CD14-positive monocyte (primary cell): ENCODE data around the gene FOXP1. TPM values are rescaled to one million over a fixed set of nuclear protein-coding genes. Genes with fewer than 3 reads are reported as not detected.

ENCODE experiments used
- DNase-seq, 3 donors: peaks; one replicate each; pipeline ENCODE4 v3.0.0-alpha.2; 2011 to 2022
- H2AFZ ChIP-seq: 2 replicates; pipeline ENCODE4 v1.6.0; 2012; ENCODE audit warnings: mild to moderate bottlenecking, low read depth, low read length, inconsistent platforms; ENCODE audit not compliant: insufficient read depth, poor library complexity, severe bottlenecking
- H3K27ac ChIP-seq, 2 donors: 1 replicate in 1 of 2; 2 replicates in 1 of 2; pipeline ENCODE4 v1.5.1; 2012 to 2013; ENCODE audit warnings: low read length in 2 of 2, control low read depth in 1 of 2, inconsistent platforms in 1 of 2, low read depth in 1 of 2, mild to moderate bottlenecking in 1 of 2
- H3K27me3 ChIP-seq, 2 donors: one replicate each; pipeline versions ENCODE4 v1.6.0 to v1.6.1; 2011 to 2013; ENCODE audit warnings: low read length in 2 of 2; ENCODE audit not compliant: control insufficient read depth in 2 of 2, insufficient read depth in 2 of 2
- H3K36me3 ChIP-seq, 2 donors: replicated peaks in 1 of 2; 1 replicate in 1 of 2; 2 replicates in 1 of 2; pipeline versions ENCODE4 v1.5.1 to v1.6.1; 2012 to 2013; ENCODE audit warnings: low read length in 2 of 2, control low read depth in 1 of 2, inconsistent platforms in 1 of 2, mild to moderate bottlenecking in 1 of 2; ENCODE audit not compliant: insufficient read depth in 2 of 2, control insufficient read depth in 1 of 2
- H3K4me1 ChIP-seq, 2 donors: 1 replicate in 1 of 2; 2 replicates in 1 of 2; pipeline versions ENCODE4 v1.5.1 to v1.6.1; 2012 to 2013; ENCODE audit warnings: low read length in 2 of 2, control low read depth in 1 of 2, inconsistent platforms in 1 of 2, mild to moderate bottlenecking in 1 of 2, moderate library complexity in 1 of 2; ENCODE audit not compliant: insufficient read depth in 2 of 2, control insufficient read depth in 1 of 2
- H3K4me2 ChIP-seq: replicated peaks from 2 replicates; pipeline ENCODE3; 2012; ENCODE audit warnings: low read length, moderate library complexity, mild to moderate bottlenecking; ENCODE audit not compliant: poor library complexity, severe bottlenecking; ENCODE audit errors: extremely low read depth
- H3K4me3 ChIP-seq, 3 experiments: fragments of 200-600 bp in 1 of 3; sonication (generic) in 1 of 3; replicated peaks in 1 of 3; 1 replicate in 2 of 3; 2 replicates in 1 of 3; pipeline ENCODE4 v1.5.1; 2011 to 2013; ENCODE audit warnings: low read length in 3 of 3, mild to moderate bottlenecking in 3 of 3, control low read depth in 2 of 3, low read depth in 2 of 3, inconsistent platforms in 1 of 3, moderate library complexity in 1 of 3
- H3K79me2 ChIP-seq: 2 replicates; pipeline ENCODE4 v1.6.0; 2012; ENCODE audit warnings: mild to moderate bottlenecking, control low read depth, inconsistent platforms, low read length, moderate library complexity; ENCODE audit not compliant: insufficient read depth
- H3K9ac ChIP-seq: 2 replicates; pipeline ENCODE4 v1.6.0; 2017; ENCODE audit warnings: low read length, mild to moderate bottlenecking; ENCODE audit not compliant: insufficient read depth, poor library complexity, severe bottlenecking
- H3K9me3 ChIP-seq, 2 donors: replicated peaks in 1 of 2; 1 replicate in 1 of 2; 2 replicates in 1 of 2; pipeline versions ENCODE4 v1.5.1 to v1.6.1; 2012 to 2013; ENCODE audit warnings: low read length in 2 of 2, control low read depth in 1 of 2; ENCODE audit not compliant: control insufficient read depth in 1 of 2, insufficient read depth in 1 of 2
- H4K20me1 ChIP-seq: 2 replicates; pipeline ENCODE4 v1.6.0; 2012; ENCODE audit warnings: mild to moderate bottlenecking, low read length, control low read depth, moderate library complexity; ENCODE audit not compliant: insufficient read depth
- H3K27ac Mint-ChIP-seq, 7 donors: one replicate each; pipeline ENCODE4 v1.8.0; 2020; ENCODE audit warnings: mild to moderate bottlenecking in 7 of 7, mixed read lengths in 7 of 7, moderate library complexity in 6 of 7, inconsistent platforms in 2 of 7
- H3K27me3 Mint-ChIP-seq, 3 donors: one replicate each; pipeline ENCODE4 v1.8.0; 2021 to 2022; ENCODE audit warnings: low read depth in 3 of 3, mild to moderate bottlenecking in 3 of 3, mixed read lengths in 3 of 3, moderate library complexity in 3 of 3, inconsistent platforms in 1 of 3
- H3K36me3 Mint-ChIP-seq, 2 donors: one replicate each; pipeline ENCODE4 v1.8.0; 2020; ENCODE audit warnings: mixed read lengths in 2 of 2, inconsistent platforms in 1 of 2, mild to moderate bottlenecking in 1 of 2
- H3K4me1 Mint-ChIP-seq: one replicate; pipeline ENCODE4 v1.8.0; 2020; ENCODE audit warnings: mild to moderate bottlenecking, mixed read lengths
- H3K4me3 Mint-ChIP-seq, 2 donors: one replicate each; pipeline ENCODE4 v1.8.0; 2020; ENCODE audit warnings: mild to moderate bottlenecking in 2 of 2, mixed read lengths in 2 of 2, moderate library complexity in 1 of 2
- H3K9me3 Mint-ChIP-seq, 7 donors: one replicate each; pipeline ENCODE4 v1.8.0; 2020 to 2022; ENCODE audit warnings: mixed read lengths in 7 of 7, mild to moderate bottlenecking in 6 of 7, moderate library complexity in 6 of 7, inconsistent platforms in 2 of 7
- CTCF ChIP-seq: fragments of 200-600 bp; IDR thresholded peaks from one replicate; pipeline ENCODE4 v1.8.0; 2022; ENCODE audit warnings: antibody characterized with exemption, mild to moderate bottlenecking
- WGBS: methylation state at CpG from one replicate; pipeline ENCODE4 v1.1.5; 2013; ENCODE audit warnings: missing lambda C conversion rate; ENCODE audit not compliant: insufficient coverage; 5-methylcytosine and 5-hydroxymethylcytosine counted together
- intact Hi-C, 2 donors: fragments of 100-400 bp; cut with micrococcal nuclease; formaldehyde crosslinking; loops; one replicate each; pipeline versions ENCODE4 v1.15.0 to v1.15.1; 2023
- polyA plus RNA-seq, 3 donors: library from polyadenylated mRNA; depleted of rRNA in 1 of 3; unstranded in 2 of 3; stranded (reverse) in 1 of 3; fragments of 300-500 nt in 2 of 3; fragments of >200 nt in 1 of 3; fragmentation: Illumina TruSeq in 2 of 3; gene quantifications; 1 replicate in 2 of 3; 2 replicates in 1 of 3; pipeline ENCODE4 v1.2.3, GENCODE V29; 2012 to 2021

The FOXP1 gene
- polyA plus RNA-seq, 3 donors: 25.7 to 42.6 (median 27.8) TPM

DNA sequence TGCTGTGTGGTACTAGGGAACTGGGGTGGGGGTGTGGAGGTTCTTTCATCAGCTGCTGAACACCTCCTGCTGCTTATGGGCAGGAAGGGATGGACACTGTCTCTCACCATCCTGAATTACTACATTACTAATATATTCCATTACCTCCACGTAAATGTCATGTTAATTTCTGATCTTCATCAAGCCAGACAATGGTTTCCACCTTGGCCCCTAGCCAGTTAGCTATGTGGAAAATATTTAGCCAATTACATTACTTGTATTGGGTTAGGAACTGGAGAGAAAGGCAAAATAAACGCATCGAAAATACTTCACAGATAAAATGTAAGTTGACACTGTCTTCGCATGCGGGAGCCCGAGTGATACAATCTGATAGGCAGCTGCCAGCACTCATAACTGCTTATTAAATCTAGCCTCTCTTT, 95.1 kb downstream of the FOXP1 start:
- Histone ChIP-seq H3K4me2 (no peak overlapping the region), H3K79me2 (peaks cover 97% of the 10 kb centered on the region), H3K4me3 (no peak overlapping the region), H2AFZ (no peak overlapping the region), H3K27ac (no peak overlapping the region), H3K36me3 (peaks cover 17 to 46% of the 10 kb centered on the region in 2 donors), H3K27me3 (no peaks in the 10 kb centered on the region), H3K9ac (no peak overlapping the region), H4K20me1 (peaks cover 50% of the 10 kb centered on the region), H3K4me1 (peaks cover 8 to 23% of the 10 kb centered on the region in 2 donors), H3K9me3 (peaks cover 5 to 6% of the 10 kb centered on the region in 2 donors)
- WGBS: no CpG with 5 or more reads among the region's 6 CpGs
- Mint-ChIP-seq H3K4me1 (peaks cover 27% of the 10 kb centered on the region), H3K9me3 (peaks cover 0 to 9% (median 6%) of the 10 kb centered on the region in 7 donors), H3K4me3 (no peak overlapping the region), H3K27me3 (peaks cover 0 to 2% (median 0%) of the 10 kb centered on the region in 3 donors), H3K27ac (peak overlapping the region in 6 of 7 donors; percentile 9 to 85 (median 62)), H3K36me3 (peaks cover 31 to 48% of the 10 kb centered on the region in 2 donors)
- no peak for TF ChIP-seq CTCF
- intact Hi-C loops: no loop called here
- DNase-seq: no peak

DNA sequence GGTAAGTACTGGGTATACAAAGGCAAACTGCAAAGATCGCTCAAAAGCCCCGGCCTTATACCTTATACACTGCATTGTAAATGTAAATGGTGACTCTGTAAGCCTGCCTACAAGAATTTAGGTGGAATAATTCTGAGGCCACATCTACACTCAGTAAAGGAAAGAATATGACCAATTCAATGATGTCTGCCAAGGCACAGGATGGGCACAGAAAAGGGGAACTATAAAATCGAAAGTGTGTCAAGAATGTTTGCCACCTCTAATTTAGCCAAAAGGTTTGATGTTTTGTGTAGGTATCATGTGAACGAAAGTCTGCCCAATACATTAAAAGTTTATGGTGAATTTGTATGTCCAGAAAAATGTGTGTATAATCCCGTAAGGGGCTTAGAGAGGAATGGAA, 96.1 kb downstream of the FOXP1 start:
- peaks cover 0 to 2% (median 0%) of the 10 kb centered on the region in 3 donors for H3K27me3 Mint-ChIP-seq
- peak overlapping the region in 5 of 7 donors; percentile 11 to 74 (median 43) for H3K27ac Mint-ChIP-seq
- Histone ChIP-seq H3K9me3 (peaks cover 5 to 6% of the 10 kb centered on the region in 2 donors), H3K27ac (peak overlapping the region in 1 of 2 donors; percentile 54), H3K36me3 (peaks cover 12 to 36% of the 10 kb centered on the region in 2 donors), H2AFZ (no peak overlapping the region), H3K4me3 (no peak overlapping the region), H4K20me1 (peaks cover 56% of the 10 kb centered on the region), H3K4me2 (peak overlapping the region; percentile 9), H3K4me1 (peaks cover 8 to 23% of the 10 kb centered on the region in 2 donors), H3K79me2 (peaks cover 98% of the 10 kb centered on the region), H3K27me3 (no peaks in the 10 kb centered on the region), H3K9ac (no peak overlapping the region)
- H3K4me1 Mint-ChIP-seq: peaks cover 28% of the 10 kb centered on the region
- H3K4me3 Mint-ChIP-seq: no peak overlapping the region
- DNase-seq: peak; percentile 29 to 56 (median 42)
- H3K36me3 Mint-ChIP-seq: peaks cover 21 to 38% of the 10 kb centered on the region in 2 donors
- intact Hi-C loops: no loop called here
- WGBS: 0% methylated on average over 1 of the region's 5 CpGs
- peaks cover 0 to 9% (median 6%) of the 10 kb centered on the region in 7 donors for H3K9me3 Mint-ChIP-seq
- no peak for TF ChIP-seq CTCF
